ENCODE results near the gene TICRR. TPM values are rescaled to one million over a fixed set of nuclear protein-coding genes. Genes with fewer than 3 reads are reported as not detected.

TICRR gene
- total and polyA plus RNA-seq, 2 donors (not counting 1 experiment from before 2014, with no cell fraction given): 0.05 to 0.07 TPM

GRCh38 chr15:89662893-89663626 is 87.8 kb downstream of the TICRR start:
- H3K4me2 ChIP-seq (replicated peaks; ENCODE audit: low read depth, low read length, poor library complexity, severe bottlenecking): no peak overlapping the region
- TF ChIP-seq, protein P1, sequence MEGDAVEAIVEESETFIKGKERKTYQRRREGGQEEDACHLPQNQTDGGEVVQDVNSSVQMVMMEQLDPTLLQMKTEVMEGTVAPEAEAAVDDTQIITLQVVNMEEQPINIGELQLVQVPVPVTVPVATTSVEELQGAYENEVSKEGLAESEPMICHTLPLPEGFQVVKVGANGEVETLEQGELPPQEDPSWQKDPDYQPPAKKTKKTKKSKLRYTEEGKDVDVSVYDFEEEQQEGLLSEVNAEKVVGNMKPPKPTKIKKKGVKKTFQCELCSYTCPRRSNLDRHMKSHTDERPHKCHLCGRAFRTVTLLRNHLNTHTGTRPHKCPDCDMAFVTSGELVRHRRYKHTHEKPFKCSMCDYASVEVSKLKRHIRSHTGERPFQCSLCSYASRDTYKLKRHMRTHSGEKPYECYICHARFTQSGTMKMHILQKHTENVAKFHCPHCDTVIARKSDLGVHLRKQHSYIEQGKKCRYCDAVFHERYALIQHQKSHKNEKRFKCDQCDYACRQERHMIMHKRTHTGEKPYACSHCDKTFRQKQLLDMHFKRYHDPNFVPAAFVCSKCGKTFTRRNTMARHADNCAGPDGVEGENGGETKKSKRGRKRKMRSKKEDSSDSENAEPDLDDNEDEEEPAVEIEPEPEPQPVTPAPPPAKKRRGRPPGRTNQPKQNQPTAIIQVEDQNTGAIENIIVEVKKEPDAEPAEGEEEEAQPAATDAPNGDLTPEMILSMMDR (IDR thresholded peaks at IDR 0.05): no peak
- no peak for TF ChIP-seq EZH2 (IDR thresholded peaks at IDR 0.05; ENCODE audit: borderline replicate concordance, insufficient read depth, low read depth, low read length, poor library complexity, severe bottlenecking)
- POLR2A ChIA-PET: no interaction called here

More at GRCh38 chr15:89662893-89663626, 87.8 kb downstream of the TICRR start:
- H3K27me3 Mint-ChIP-seq: peaks cover 49% of the 10 kb centered on the region
- DNase-seq (no peak), ATAC-seq (ENCODE audit: low read depth) (no peak)
- Histone ChIP-seq H4K20me1 (ENCODE audit: control insufficient read depth, insufficient read depth, low read length, poor library complexity, severe bottlenecking) (no peaks in the 10 kb centered on the region), H3K27me3 (replicated peaks in 1 of 4; ENCODE audit: control extremely low read depth in 1 of 4, control insufficient read depth in 3 of 4, insufficient read depth in 4 of 4, low read length in 3 of 4) (peaks cover 0 to 24% (median 6%) of the 10 kb centered on the region in 4 experiments), H3K27ac (ENCODE audit: low read length in 2 of 2) (no peak overlapping the region), H2AFZ (ENCODE audit: insufficient read depth, low read depth, low read length, poor library complexity, severe bottlenecking) (no peak overlapping the region), H3K36me3 (replicated peaks in 1 of 2; ENCODE audit: control extremely low read depth in 1 of 2, control insufficient read depth in 1 of 2, extremely low read depth in 1 of 2, insufficient read depth in 2 of 2, low read length in 1 of 2) (no peaks in the 10 kb centered on the region), H3K9ac (ENCODE audit: low read length) (no peak overlapping the region), H3K79me2 (ENCODE audit: control insufficient read depth, insufficient read depth, low read length) (no peaks in the 10 kb centered on the region), H3K4me3 (ENCODE audit: control extremely low read depth in 1 of 5, extremely low read depth in 1 of 5, insufficient read depth in 1 of 5, low read depth in 2 of 5, low read length in 4 of 5) (no peak overlapping the region), H3K9me3 (ENCODE audit: control extremely low read depth in 1 of 3, control insufficient read depth in 2 of 3, insufficient read depth in 1 of 3, low read length in 2 of 3) (no peaks in the 10 kb centered on the region), H3K4me1 (ENCODE audit: control insufficient read depth in 2 of 2, insufficient read depth in 2 of 2, low read length in 2 of 2) (peaks cover 0 to 7% of the 10 kb centered on the region in 2 donors)
- no peak overlapping the region for H3K4me3 Mint-ChIP-seq
- CTCF ChIA-PET: no interaction called here
- no peak overlapping the region for H3K27ac Mint-ChIP-seq
- WGBS (ENCODE audit: insufficient coverage): 50% methylated on average over 9 of the region's 11 CpGs
- peaks cover 7% of the 10 kb centered on the region for H3K4me1 Mint-ChIP-seq
- intact Hi-C loops (cut with micrococcal nuclease): no loop called here
- H3K9me3 Mint-ChIP-seq (ENCODE audit: insufficient read depth): no peaks in the 10 kb centered on the region
